NCI-H2171 (cell line): ENCODE data around the gene LRRC10B.

Source experiments
- DNase-seq: peaks from one replicate; lab custom pipeline; 2025; lab: John Stamatoyannopoulos, UW

LRRC10B gene

DNA sequence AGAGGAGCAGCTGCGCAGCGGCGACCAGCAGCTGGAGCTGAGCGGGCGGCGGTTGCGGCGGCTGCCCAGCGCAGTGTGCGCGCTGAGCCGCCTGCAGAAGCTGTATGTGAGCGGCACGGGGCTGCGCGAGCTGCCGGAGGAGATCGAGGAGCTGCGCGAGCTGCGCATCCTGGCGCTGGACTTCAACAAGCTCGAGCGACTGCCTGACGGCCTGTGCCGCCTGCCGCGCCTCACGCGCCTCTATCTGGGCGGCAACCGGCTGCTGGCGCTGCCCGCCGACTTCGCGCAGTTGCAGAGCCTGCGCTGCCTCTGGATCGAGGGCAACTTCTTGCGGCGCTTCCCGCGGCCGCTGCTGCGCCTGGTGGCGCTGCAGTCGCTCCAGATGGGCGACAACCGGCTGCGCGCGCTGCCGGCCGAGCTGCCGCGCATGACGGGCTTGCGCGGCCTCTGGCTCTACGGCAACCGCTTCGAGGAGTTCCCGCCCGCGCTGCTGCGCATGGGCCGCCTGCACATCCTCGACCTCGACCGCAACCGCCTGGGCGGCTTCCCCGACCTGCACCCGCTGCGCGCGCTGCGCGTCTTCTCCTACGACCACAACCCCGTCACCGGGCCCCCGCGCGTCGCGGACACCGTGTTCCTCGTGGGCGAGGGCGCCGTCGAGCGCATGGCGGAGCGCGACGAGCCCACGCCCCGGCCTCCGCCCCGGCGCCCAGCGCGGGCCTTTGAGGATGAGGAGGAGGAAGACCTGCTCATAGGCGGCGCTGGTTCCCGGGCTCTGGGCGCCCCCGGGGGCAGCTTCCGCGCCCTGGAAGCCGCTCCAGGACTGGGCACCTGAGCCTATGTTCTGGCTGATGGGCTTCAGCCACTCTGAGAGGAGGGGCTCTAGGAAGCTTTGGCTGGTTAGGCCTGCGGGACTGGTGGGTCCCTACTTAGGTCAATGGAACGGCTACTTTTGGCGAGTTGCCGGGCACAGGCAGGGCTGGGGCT lies 787 bp downstream of the LRRC10B start:
- peak; percentile 93 for DNase-seq

DNA sequence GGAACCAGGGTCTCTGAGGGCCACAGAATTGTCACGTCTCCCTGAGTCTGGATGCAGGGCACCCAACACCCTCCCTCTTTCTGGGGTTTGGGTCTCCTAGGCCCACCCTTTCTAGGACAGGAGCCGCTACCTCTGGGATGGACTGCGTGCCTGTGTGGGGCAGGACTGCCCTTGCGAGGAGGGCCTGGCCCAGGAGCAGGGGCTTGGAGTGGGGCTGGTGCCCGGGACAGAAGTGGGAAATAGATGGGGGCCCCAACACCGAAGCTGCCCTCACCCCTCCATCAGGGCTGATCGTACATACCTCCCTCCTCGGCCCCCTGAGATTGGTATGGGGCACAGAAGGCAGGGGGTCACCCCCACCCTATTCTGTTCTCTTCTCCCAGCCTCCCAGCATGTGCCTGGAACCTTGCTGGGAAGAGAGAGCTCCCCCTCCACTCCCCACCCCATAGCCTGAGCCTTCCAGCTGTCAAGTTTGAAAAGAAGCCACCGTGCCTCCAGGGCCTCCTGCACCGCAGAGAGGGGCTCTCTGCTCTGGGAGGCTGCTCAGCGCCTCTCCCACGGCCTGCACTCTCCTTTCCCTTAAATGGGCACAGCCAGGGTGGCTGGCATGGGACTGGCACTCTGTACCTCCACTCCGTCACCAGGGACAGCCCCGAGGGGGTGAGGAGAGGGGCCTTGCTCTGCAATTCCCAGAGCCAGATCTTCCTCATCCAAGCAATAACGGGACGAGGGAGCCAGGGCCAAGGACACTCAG lies 1.8 kb downstream of the LRRC10B start:
- no peak for DNase-seq

DNA sequence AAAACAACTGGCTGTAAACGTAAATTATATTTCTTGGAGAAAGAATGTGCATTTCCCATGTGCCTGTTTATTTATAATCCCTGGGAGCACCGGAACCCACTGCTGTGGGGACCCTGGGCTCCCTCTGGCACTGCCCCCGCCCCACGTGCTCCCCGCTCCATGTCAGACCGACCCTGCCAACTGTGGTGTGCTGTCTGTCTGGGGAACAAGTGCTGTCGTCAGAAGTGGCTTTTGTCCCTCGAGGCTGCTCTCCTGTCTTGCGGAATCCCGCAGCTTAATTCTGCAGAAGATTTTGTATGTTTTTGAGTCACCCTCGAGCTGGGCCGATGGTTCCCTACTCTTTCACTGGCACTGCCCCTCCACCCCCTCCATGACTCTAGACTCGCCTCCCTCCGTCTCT lies 2.4 kb downstream of the LRRC10B start:
- no peak for DNase-seq

- DNase-seq = no peak
Observed at GRCh38 chr11:61511383-61511782, 2.8 kb downstream of the LRRC10B start.

DNA sequence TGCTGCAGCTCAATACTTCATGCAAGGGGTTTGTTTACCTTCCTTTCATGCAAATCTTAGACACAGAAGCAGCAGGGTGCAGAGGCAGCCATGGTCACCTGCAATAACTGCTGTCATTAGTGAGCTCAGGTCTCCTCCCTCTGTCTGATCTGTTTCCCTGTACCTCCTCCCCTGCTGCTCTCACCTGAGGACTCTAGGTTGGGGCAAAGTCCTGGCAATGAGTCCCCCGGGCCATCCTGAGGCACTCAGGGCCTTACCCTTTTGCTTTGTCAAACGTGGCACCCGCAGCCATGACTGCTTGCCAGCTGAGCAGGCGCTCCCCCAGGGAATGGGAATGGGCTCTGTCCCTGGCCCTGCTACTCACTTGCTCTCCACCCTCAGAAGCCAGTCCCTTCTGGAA lies 3.9 kb downstream of the LRRC10B start:
- no peak for DNase-seq

DNA sequence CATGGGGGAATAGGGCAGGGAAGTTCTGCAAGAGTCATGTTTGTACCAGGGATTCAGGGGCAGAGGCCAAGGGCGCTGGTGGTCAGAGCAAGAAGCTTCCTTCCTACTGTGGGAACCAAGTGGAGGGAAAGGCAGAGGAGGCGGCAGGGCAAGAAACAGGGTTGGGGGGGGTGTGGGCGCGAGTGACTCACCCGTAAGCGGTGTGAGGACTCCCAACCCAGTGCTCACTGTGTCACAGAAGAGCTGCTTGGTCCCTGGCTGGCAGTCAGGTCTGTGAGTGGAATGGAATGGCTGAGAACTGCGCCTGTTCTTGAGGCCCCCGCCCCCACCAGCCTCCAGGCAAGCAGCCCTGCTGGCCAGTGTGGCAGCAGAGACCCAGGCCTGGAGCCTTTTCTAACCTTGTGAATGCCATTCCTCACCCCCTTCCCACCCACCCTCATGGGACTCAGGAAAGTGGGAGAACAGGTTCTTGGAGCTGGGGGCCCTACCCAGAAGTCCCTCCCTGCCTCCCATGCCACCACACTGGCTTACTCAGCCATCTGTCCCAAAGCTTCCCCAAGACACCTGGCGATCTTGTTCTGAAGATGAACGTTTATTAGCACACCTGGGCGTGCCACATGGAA lies 4.7 kb downstream of the LRRC10B start:
- DNase-seq = peak; percentile 52

DNA sequence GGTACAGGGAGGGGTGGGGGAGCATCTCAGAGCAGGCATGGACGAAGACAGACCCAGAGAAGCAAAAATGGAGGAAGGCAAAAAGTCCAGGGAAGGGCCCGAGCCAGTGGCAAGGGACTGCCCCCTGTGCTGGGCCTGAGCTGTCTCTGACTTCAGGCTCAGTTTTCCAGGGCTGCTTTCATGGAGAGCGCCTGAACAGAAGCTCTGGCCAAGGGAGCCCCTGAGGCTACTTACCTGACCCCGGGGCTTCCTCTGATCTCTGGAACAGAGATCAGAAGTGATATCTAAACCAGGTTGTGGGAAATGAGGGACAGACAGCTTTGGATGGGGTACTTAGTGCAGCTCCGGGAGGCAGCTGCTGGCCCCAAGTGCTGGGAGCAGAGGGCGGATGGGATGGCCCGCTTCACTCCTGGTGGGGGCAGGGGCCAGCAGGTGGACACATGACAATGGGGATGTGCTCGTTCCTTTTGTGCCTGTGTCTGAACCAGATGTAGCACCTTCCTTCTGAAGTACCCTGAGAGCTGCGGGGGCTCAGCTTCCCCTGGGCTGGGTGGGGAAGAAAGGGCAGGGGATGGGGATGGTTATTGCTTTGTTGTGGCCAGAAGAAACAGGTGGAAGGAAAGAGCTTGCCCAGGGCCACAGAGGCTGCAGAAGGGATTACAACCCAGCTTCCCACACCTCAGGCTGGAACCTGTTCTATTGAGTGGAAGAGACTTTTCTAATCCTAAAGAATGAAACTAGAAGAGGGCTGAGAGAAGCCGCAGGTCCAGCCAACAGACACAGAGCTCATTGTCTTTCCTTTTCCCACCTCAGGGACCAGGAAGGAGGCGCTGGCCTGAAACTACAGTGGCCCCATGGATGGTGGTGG lies 5.7 kb downstream of the LRRC10B start:
- no peak for DNase-seq

- no peak for DNase-seq
Observed at GRCh38 chr11:61515686-61516085, 7.1 kb downstream of the LRRC10B start.

GRCh38 chr11:61516191-61516590 lies 7.6 kb downstream of the LRRC10B start:
- DNase-seq = no peak

DNA sequence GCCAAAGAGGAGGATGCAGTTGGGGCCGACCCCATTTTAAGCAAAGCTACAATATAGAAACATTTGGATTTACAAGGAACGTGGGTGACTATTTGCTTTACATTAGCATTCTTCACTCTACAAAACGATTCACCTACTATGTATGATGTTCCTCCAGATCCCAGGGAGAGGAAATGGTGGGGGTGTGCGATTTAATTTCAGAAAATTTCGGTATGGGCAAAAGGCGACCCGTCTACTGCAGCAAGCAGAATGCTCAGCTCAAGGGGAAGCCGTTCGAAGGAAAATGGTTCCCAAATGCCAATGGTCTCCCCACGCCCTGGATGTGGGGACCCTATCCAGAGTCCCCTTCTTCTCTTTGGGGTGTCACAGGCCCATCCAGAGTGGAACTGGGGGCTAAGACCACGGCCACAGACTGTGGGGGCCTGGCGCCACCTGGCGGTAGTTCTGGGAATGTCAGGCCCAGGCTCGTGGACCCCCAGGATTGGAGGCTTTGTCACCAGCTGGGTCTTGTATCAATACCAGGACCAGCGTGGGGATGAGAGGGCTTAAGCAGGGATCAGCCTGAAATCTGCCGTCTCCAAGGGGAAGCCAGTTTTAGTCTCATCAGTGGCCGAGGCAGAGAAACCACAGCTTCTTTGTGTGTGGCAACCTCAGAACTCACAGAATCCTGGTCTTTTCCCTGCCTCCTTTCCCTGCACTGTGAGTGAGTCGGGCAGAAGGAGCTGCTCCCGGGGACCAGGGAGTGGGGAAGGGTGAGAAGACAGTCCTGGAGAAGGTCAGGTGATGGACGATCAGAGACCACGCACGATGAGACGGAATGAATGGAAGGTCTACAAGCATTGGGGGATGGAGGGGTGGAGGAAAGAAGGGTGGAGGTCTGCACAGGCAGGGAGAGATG lies 8.4 kb downstream of the LRRC10B start:
- DNase-seq = no peak

GRCh38 chr11:61518032-61518795 lies 9.7 kb downstream of the LRRC10B start:
- no peak for DNase-seq

- DNase-seq = no peak
Observed at GRCh38 chr11:61522881-61523280, 14.3 kb downstream of the LRRC10B start.

- DNase-seq = no peak
Observed at GRCh38 chr11:61524446-61524845, 15.9 kb downstream of the LRRC10B start.

GRCh38 chr11:61524963-61525587 lies 16.5 kb downstream of the LRRC10B start:
- no peak for DNase-seq

GRCh38 chr11:61526229-61526628 lies 17.7 kb downstream of the LRRC10B start:
- no peak for DNase-seq

GRCh38 chr11:61526956-61527731 lies 18.6 kb downstream of the LRRC10B start:
- no peak for DNase-seq

GRCh38 chr11:61528114-61528513 lies 19.6 kb downstream of the LRRC10B start:
- no peak for DNase-seq

DNA sequence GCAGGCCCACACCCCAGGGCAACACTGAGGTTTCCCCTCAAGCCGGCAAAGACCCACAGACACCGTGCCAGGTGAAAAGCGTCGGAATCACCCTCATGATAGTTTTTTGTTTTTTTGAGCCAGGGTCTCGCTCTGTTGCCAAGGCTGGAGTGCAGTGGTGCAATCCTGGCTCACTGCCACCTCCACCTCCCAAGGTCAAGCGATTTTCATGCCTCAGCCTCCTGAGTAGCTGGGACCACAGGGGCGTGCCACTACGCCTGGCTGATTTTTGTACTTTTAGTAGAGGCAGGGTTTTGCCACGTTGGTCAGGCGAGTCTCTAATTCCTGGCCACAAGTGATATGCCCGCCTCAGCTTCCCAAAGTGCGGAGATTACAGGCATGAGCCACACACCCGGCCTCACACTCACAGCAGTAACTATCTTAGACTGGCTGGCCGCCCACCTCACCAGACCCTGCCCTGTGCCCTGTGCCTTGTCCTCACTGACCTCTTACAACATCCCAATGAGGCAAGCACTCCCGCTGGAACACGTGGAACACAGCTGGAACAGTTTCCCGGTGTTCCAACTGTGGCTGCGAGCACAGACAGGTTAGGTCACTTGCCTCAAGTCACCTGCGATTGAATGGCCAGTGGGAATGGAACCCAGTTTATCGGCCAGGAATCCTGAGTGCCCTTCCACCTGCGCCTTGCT lies 21.1 kb downstream of the LRRC10B start:
- DNase-seq = no peak
